HG02970 (cell line): ENCODE measurements around the gene FCN3.
"Not testable (repeated sequence)": the region's sequence is repeated elsewhere in the genome, so short reads cannot be mapped to it uniquely, and the experiment has no call there.

Experiments
- ATAC-seq: cut with Tn5 transposase; IDR thresholded peaks from one replicate; pipeline ENCODE4 v1.9.1; 2021; ENCODE audit warnings: mild to moderate bottlenecking, moderate library complexity, moderate number of reproducible peaks; ENCODE audit not compliant: unreplicated experiment, low FRiP score

Gene FCN3

GRCh38 chr1:27400082-27400962, 25.7 kb upstream of the FCN3 start:
- ATAC-seq: no peak

GRCh38 chr1:27399251-27400025, 24.8 kb upstream of the FCN3 start:
- ATAC-seq: no peak

- no peak for ATAC-seq
Observed at GRCh38 chr1:27398405-27399149, 24.0 kb upstream of the FCN3 start.

DNA sequence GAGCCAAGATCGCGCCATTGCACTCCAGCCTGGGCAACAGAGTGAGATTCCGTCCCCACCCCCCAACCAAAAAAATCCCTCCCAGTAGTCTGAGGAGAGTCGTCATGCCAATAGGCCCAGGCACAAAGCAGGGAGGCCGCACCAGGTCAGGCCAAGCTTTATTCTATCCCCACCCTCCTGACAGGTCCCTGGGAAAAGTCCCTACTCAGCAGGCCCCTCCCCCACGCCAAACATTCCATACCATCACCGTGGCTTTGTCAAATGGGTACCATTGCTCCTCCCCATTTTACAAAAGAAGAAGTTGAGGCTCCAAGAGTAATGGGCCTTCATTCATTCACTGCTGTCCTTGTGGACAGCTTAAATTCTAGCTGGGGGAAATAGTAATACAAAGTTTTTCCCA, 23.1 kb upstream of the FCN3 start:
- ATAC-seq: no peak

DNA sequence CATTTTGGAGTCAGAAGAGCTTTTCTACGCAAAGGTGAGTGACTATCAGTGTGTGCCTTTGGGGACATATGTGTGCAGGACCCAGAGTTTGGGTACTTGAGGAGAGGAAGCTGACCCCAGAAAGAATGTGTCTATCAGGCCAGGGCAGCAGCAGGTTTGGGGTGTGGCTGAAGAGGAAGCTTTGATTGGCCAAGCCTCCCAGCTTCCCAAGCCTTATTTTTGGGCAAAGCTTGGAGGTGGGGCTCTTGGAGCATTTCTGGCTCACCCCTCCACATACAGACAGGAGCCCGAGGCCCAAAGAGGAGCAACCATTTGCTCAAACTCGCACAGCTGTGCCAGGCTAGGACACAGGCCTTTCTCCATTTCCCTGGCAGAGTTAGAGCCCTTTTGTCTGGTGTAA, 22.5 kb upstream of the FCN3 start:
- ATAC-seq: no peak

- ATAC-seq: no peak
Observed at GRCh38 chr1:27395441-27396195, 21.0 kb upstream of the FCN3 start.

DNA sequence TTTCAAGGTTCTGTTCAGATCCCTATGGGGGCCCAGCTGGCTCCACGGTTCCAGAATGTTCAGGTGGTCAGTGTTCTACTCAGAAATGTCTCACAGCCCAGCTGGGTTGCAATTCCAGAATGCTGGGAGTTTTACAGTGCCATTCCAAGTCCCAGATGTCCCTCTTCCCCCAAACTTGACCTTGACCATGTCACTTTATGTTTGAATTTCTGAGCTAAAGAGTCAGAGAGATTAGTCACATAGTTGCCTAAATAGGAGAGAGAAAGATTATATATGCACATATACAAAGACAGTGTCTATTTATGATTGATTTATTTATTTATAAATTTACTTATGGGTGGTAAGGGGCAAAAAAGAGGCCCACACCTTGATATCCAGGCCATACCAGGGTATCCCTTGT, 20.3 kb upstream of the FCN3 start:
- no peak for ATAC-seq

- no peak for ATAC-seq
Observed at GRCh38 chr1:27394282-27394658, 19.6 kb upstream of the FCN3 start.

DNA sequence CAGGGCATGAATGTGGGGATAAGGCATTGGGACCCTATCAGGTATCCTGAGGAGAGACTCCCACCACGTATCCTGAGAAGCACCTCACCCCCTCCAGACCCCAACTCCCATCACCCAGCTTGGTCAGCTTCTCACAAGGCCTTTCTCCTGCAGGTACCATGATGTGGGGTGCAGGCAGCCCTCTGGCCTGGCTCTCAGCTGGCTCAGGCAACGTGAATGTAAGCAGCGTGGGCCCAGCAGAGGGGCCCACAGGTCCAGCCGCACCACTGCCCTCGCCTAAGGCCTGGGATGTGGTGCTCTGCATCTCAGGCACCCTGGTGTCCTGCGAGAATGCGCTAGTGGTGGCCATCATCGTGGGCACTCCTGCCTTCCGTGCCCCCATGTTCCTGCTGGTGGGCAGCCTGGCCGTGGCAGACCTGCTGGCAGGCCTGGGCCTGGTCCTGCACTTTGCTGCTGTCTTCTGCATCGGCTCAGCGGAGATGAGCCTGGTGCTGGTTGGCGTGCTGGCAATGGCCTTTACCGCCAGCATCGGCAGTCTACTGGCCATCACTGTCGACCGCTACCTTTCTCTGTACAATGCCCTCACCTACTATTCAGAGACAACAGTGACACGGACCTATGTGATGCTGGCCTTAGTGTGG, 19.1 kb upstream of the FCN3 start:
- no peak for ATAC-seq

DNA sequence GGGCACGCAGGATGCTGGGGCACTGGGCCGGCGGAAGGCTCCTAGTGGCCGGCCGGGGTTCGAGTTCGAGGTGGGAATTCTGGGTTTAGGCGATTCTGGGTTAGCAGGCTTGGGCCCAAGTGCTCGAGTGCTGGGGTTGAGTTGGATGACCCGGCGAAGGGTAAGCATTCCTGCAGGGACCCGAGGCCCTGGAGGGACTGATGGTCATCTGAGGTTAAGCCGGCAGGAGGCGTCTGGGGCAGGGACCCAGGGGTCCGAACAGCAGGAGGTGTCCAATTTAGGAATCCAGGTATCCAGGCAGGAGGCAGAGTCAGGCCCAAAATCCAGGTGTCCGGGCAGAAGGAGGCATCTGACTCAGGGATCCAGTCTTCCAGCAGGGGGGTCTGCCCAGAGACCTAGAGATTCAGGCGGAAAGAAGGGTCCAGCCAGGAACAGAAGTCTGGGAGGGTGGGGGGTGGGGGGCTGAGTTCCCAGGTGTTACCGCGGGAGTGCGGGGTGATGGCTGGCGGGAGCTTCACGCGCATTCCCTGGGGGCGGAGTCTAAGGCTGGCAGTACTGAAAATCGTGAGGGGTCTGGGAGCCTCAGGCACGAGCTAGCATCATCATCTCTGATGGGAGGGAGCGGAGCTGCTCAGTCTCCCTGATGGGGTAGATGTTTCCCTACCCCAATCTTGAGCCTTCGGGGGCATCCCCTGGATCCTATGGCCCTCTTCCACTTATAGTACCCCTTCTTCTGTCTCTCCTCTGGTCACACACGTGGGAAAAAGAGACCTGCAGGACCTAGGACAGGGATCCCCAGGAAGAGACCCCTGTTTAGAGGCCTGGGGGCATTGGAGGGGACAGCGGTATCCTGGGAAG, 18.4 kb upstream of the FCN3 start:
- ATAC-seq: no peak

DNA sequence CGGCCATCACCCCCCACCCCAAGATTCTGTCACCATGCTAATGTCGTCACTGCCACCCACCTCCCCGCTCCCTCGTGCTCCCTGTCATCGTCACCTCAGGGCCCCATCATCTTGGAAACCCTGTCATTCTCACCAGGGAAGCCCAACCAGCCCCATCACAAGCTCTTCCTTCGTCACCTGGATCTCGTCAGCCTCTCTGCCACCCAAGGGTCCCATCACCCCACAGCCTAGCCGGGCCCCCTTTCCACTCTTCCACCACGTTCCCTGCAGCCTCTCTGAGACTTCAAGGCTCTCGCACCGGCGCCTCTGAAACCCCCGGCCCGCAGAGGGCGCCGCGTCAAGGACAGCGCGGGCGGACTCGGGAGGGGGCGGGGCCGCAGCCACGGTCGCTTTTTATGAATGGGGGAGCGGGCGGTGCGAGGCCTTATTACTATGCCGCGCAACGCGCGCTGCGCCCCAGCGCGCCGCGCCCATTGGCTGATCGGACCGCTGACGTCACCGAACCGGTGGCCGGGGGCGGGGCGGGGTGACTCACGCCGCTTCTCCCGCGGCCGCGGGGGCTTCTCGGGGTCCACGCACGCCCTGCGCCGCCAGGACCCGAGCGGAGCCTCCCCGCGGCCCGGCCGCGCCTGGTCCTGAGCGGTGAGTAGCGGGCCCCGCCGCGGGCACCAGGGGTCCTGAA, 17.6 kb upstream of the FCN3 start, which contains the start of gene GPR3:
GPR3 (plus strand) TSS at position 527 of the 682 bp plus-strand sequence. CDS start 1,177 bp downstream, outside the sequence.
- ATAC-seq: peak; percentile 56

DNA sequence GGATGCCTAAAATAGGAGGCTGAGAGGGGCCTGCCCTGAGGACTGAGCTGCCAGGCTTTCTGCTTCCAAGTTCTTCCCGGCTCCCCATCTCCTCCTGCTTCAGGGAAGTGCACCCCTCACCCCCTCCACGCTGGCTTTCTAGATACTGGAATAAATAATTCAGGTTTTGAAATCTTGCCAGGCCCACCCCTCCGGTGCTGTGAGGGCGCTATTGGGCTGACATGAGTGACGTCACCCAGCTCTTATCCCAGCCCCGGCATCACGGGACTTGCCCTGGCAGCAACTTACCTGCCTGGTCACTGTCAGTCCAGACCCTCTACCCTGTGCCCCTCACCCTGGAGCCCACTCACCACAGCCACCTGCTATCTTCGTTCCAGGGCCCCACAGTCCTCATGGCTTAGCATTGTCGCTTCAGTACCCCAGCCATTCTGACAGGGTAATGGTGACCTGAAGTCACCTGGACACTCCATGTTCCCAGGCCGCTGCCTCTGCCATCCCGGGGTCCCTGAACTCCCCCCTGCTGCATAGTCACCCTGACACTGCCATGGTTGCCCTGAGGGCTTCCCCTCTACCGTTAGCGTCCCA, 17.0 kb upstream of the FCN3 start:
- no peak for ATAC-seq

GRCh38 chr1:27388337-27389005, 13.8 kb upstream of the FCN3 start:
- no peak for ATAC-seq

DNA sequence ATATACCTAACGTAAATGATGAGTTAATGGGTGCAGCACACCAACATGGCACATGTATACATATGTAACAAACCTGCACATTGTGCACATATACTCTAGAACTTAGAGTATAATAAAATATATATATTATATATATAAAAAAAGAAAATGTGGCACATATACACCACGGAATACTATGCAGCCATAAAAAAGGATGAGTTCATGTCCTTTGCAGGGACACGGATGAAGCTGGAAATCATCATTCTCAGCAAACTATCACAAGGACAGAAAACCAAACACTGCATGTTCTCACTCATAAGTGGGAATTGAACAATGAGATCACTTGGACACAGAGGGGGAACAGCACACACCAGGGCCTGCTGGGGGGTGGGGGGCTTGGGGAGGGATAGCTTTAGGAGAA, 10.2 kb upstream of the FCN3 start:
- ATAC-seq: not testable (repeated sequence)

GRCh38 chr1:27383661-27384060, 9.0 kb upstream of the FCN3 start:
- no peak for ATAC-seq

DNA sequence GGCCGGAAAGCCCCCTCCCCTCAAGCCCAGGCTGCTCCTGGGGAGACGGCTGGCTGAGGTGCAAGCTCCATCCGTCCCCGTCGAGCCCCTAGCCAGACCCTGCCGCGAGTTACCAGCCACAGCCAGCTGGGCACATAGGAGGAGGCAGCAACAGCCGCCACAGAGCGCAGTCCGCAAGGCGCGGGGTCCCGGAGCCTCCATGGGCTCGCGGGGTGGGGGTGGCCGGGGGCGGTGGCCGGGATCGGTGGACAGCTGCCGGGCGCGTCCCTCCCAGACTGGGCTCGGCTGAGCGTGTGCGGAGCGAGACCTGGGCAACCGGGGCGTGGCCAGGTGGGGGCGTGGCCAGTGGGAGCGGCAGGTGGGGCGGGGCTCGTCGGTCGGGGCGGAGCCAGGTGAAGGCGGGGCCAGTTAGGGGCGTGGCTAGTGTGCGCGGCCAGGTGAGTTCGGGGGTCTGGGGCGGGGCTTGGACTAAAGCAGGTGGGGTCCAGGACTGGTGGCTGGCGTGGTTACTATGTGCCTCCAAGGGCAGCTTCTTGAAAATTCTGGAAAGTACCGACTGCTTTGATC, 8.5 kb upstream of the FCN3 start, which contains the start of gene CD164L2:
CD164L2 (minus strand) TSS at position 295 of the 567 bp plus-strand sequence; CDS start at position 201, 94 bp downstream.
- no peak for ATAC-seq
